ENCODE measurements around the gene NATD1.

GRCh38 chr17:21228111-21228510, 25.1 kb downstream of the NATD1 start:
- TF ChIP-seq POLR2AphosphoS5 (IDR thresholded peaks at IDR 0.05; ENCODE audit: borderline replicate concordance, low read depth, low read length) = no peak
- no peak for TF ChIP-seq EZH2 (IDR thresholded peaks at IDR 0.05)

Data from SK-N-MC (cell line).